GM18505 (cell line): Measurements from ENCODE around the gene CYRIA.

ENCODE experiments used
- ATAC-seq: cut with Tn5 transposase; IDR thresholded peaks from one replicate; pipeline ENCODE4 v1.9.1; 2021; ENCODE audit not compliant: unreplicated experiment
- POLR2A ChIP-seq: IDR thresholded peaks from 4 replicates; pipeline ENCODE4 v1.6.1; 2011; ENCODE audit warnings: borderline replicate concordance; ENCODE audit not compliant: insufficient read depth, insufficient read length; ENCODE audit errors: extremely low read depth

Gene CYRIA

DNA sequence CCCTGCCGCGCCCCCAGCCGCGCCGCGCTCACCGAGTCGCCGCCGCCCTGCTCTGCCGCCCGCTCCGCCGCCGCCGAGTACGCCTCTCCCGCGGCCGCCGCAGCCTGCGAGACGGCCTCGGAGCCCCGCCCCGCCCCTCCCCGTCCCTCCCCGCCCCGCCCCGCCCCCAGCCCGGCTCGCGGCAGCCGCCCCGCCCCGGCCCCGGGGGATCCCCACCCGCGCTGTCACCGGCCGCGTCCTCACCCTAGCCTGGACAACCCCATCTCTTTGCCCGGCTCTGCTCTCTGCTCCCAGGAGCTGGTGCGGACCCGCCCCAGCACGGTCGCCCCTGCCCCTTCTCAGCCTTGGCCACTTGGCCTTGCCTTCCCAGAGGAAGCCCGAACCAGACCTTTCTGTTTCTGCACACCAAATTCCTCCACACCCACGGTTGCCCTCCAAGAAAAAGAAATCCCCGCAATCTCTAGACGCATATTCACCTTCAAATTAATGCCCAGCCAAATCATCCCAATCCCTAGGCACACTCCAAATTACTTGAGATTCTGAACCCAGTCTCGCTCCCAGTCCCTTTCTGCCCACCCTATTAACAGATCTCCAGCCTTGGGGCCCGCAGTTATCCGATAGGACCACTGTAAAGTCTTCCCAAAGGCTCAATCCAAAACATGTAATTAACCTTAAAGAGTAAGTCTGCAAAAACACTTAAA, at the start of gene CYRIA:
Gene CYRIA (minus strand): TSS at position 87 of the 701 bp plus-strand sequence. CDS start 77,715 bp downstream, outside the sequence.
- peak; percentile 66 for ATAC-seq

GRCh38 chr2:16713011-16713423, 47.4 kb upstream of the CYRIA start:
- peak; percentile 73 for ATAC-seq
- no peak for TF ChIP-seq POLR2A

More for the DNA sequence above, at the start of gene CYRIA:
- TF ChIP-seq POLR2A: no peak

DNA sequence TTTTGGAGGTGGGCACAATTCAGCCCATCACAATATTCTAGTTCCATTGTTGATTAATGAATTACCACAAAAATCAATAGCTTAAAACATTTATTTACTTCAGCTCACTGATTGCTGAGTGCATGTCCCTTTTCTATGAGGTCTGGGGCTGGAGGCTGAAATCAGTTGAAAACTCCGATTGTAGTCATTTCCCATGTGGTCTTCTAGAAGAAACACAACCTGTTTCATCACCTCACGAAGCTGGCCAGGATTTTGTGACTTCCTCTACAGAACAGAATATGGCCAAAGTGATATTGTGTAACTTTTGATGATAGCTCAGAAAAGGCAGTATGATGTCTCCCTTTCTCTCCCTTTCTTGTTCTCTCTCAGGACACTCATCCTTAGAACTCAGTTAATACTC, 44.1 kb upstream of the CYRIA start:
- TF ChIP-seq POLR2A: no peak
- ATAC-seq: no peak

- no peak for TF ChIP-seq POLR2A
- no peak for ATAC-seq
These were observed 42.5 kb upstream of the CYRIA start for GRCh38 chr2:16708173-16708572.

- TF ChIP-seq POLR2A: no peak
- no peak for ATAC-seq
These were observed 41.5 kb upstream of the CYRIA start for GRCh38 chr2:16707014-16707623.

- no peak for TF ChIP-seq POLR2A
These were observed 35.1 kb upstream of the CYRIA start for GRCh38 chr2:16700551-16701259.

DNA sequence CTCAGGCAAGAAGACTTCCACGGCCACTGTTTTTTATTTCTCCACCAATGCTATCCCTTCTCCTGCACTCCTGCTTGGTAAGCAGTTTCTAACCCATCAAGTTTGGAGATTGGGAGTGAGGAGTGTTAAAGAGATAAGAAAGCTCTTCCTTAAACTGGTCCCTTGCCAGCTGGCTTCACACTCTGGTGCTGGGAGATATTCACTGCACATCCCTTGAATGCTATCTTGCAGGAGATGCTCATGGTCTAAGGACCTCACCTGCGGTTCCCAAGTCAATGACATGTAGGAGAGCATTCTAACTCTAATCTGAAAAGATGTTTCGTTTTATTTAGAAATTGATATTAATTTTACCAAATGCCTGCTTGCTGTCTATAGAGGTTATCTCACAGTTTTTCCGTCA, 28.2 kb upstream of the CYRIA start:
- ATAC-seq: no peak
- TF ChIP-seq POLR2A: no peak

More at GRCh38 chr2:16700551-16701259, 35.1 kb upstream of the CYRIA start:
- no peak for ATAC-seq

- ATAC-seq: no peak
- TF ChIP-seq POLR2A: no peak
These were observed 25.6 kb upstream of the CYRIA start for GRCh38 chr2:16691261-16691660.

GRCh38 chr2:16687955-16688354, 22.3 kb upstream of the CYRIA start:
- no peak for TF ChIP-seq POLR2A
- no peak for ATAC-seq

DNA sequence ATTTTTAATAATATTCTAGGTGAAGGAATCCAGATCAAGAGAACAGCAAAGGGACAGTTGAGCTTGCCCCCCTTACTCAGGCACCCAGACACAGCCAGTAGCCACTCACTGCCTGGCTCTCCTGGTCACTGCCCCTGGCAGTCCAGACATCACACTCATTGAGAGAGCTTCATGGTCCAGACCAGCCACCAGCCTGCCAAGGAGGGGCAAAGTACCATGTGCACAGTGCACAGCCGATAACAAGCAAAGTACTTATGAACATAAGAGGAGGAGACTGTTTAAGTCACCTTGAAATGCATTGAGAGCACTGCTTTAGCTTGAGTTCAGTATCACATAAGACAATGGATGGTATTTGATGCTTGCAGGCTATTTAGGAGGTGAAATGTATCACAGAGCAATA, 21.6 kb upstream of the CYRIA start:
- ATAC-seq: no peak
- no peak for TF ChIP-seq POLR2A

DNA sequence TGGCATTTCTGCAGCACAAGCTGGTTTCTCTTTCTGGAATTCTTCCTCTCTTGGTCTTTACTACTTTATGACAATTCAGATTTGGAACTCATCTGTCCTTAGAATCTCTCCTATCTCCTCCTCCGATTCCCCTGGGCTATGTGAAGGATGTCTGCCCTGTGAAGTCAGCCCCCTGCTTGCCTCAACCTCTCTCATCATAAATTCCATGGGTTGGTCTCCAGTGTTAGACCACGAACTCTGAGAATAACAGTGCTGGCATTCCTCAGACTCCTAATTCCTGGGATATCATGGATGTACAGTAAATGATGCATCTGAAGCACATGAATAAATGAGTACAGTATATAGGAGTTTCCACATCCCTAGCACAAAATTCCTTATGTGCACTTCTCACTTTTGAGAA, 21.0 kb upstream of the CYRIA start:
- no peak for TF ChIP-seq POLR2A
- no peak for ATAC-seq

- TF ChIP-seq POLR2A: no peak
- ATAC-seq: no peak
These were observed 19.7 kb upstream of the CYRIA start for GRCh38 chr2:16685340-16685715.

DNA sequence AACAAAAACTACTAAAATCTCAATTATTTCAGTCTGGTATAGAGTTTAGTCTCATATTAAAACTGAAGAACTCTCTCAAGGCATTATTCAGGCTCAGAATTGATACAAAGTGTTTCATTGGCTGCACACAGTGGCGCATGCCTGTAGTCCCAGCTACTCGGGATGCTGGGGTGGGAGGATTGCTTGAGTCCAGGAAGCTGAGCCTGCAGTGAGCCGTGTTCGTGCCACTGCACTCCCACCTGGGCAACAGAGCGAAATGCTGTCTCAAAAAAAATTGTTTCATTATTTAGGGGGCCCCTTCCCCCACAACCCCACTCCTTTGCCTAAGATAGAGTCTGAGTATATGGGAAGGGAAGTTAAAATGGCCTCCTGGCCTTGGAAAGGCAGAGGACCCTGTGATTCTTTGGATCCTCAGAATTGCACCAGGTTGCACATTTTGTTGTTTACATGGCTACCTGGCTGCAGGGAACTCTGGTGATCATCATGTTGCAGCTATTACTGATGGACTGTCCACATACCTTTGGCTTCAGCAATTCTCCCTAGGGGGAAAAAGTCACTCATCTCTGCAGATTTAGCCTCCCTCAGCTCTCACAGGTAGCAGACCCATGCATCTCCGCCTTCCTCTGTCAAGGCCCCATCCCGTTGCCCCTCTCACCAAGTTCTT, 19.2 kb upstream of the CYRIA start:
- no peak for ATAC-seq
- TF ChIP-seq POLR2A: no peak
